ENCODE data around the gene OCSTAMP.

OCSTAMP gene

DNA sequence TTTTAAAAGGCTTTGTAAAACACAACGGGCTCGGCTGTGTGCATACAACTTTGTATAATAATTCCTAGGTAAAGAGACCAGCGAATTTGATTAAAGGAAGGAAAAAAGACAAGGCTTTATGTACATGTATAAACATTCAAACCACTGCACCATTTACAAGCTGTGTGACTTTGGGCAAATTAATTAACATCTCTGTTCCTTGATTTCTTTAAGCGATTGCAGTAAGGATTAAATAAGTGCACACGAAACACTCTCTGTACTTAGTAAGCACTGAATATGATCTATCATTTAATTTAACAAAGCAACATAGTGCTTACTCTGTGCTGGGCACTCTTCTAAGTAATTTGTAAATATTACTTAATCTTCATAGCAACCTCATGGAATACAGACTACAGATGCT is 19.5 kb upstream of the OCSTAMP start:
- H3K9me3 ChIP-seq (replicated peaks in 1 of 2; ENCODE audit: control insufficient read depth in 2 of 2, insufficient read depth in 1 of 2, low read depth in 1 of 2, low read length in 2 of 2) = no peaks in the 10 kb centered on the region
- no peak overlapping the region for H2BK120ac ChIP-seq (ENCODE audit: low read depth, low read length)
- H2BK15ac ChIP-seq (ENCODE audit: low read length) = no peak overlapping the region
- peaks cover 0 to 1% (median 0%) of the 10 kb centered on the region in 3 experiments for H3K27me3 ChIP-seq (ENCODE audit: control insufficient read depth in 3 of 3, insufficient read depth in 3 of 3, low read depth in 1 of 3, low read length in 3 of 3)
- no peak overlapping the region for H3K4ac ChIP-seq (ENCODE audit: low read length)
- no peak overlapping the region for H2BK12ac ChIP-seq (ENCODE audit: low read length)
- H4K91ac ChIP-seq (ENCODE audit: low read depth, low read length, poor library complexity) = no peak overlapping the region
- no peak for DNase-seq (ENCODE audit: low spot score)
- H3K14ac ChIP-seq (ENCODE audit: low read length) = no peak overlapping the region
- H2AFZ ChIP-seq (ENCODE audit: low read length) = no peak overlapping the region
- H3K27ac ChIP-seq (replicated peaks; ENCODE audit: low read length) = no peak overlapping the region
- no CpG with 5 or more reads among the region's 5 CpGs for WGBS, 2 donors (ENCODE audit: extremely low coverage in 2 of 2, insufficient read length in 2 of 2, insufficient replicate concordance in 1 of 2)
- no peak overlapping the region for H4K8ac ChIP-seq (ENCODE audit: low read depth, low read length)
- H3K23ac ChIP-seq (ENCODE audit: low read depth, low read length, poor library complexity) = no peak overlapping the region
- H3K79me1 ChIP-seq (ENCODE audit: low read depth, low read length) = no peaks in the 10 kb centered on the region
- no peak overlapping the region for H2BK5ac ChIP-seq (ENCODE audit: low read length)
- H3K18ac ChIP-seq (ENCODE audit: low read length) = no peak overlapping the region
- H3K4me1 ChIP-seq (ENCODE audit: control insufficient read depth in 2 of 2, insufficient read depth in 1 of 2, low read depth in 1 of 2, low read length in 2 of 2) = peaks cover 0 to 3% of the 10 kb centered on the region in 2 donors
- no peak overlapping the region for H2AK5ac ChIP-seq (ENCODE audit: low read depth, low read length)
- H3K4me3 ChIP-seq (ENCODE audit: low read length in 2 of 2) = no peak overlapping the region
- no peak overlapping the region for H3K4me2 ChIP-seq (ENCODE audit: insufficient read depth, low read length, poor library complexity, severe bottlenecking)
- no peak overlapping the region for H3K9ac ChIP-seq (ENCODE audit: low read depth, low read length, poor library complexity)
- H3K36me3 ChIP-seq (replicated peaks in 1 of 2; ENCODE audit: control insufficient read depth in 2 of 2, insufficient read depth in 2 of 2, low read length in 2 of 2) = no peaks in the 10 kb centered on the region

DNA sequence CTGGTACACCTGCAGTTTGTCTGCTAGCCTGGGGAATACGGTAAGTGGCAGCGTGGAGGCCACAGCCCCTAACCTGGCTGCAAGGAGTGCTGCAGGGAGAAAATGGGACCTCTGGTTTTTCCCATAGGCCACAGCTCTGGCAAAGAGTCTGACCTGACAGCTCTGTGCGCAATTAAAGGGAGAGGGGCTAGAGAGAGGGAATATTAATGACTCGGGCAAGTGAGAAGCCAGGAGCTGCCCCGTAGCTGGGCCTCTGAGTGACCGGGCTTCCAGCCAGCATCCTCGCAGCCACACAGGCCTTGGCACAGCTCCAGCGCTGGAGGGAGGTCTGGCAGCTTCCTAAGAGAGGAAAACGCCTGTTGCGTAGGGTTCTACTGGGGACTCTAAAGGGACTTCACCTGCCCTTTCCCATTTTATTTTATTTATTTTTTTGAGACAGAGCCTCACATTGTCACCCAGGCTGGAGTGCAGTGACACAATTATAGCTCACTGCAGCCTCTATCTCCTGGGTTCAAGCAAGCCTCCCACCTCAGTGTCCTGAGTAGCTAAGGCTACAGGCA is 18.2 kb upstream of the OCSTAMP start:
- H3K79me1 ChIP-seq (ENCODE audit: low read depth, low read length) = no peaks in the 10 kb centered on the region
- H3K18ac ChIP-seq (ENCODE audit: low read length) = no peak overlapping the region
- no peak overlapping the region for H3K4ac ChIP-seq (ENCODE audit: low read length)
- H3K9me3 ChIP-seq (replicated peaks in 1 of 2; ENCODE audit: control insufficient read depth in 2 of 2, insufficient read depth in 1 of 2, low read depth in 1 of 2, low read length in 2 of 2) = no peaks in the 10 kb centered on the region
- H3K14ac ChIP-seq (ENCODE audit: low read length) = no peak overlapping the region
- H2AK5ac ChIP-seq (ENCODE audit: low read depth, low read length) = no peak overlapping the region
- H3K27ac ChIP-seq (replicated peaks; ENCODE audit: low read length) = no peak overlapping the region
- peaks cover 0 to 7% of the 10 kb centered on the region in 2 donors for H3K4me1 ChIP-seq (ENCODE audit: control insufficient read depth in 2 of 2, insufficient read depth in 1 of 2, low read depth in 1 of 2, low read length in 2 of 2)
- no peak overlapping the region for H3K4me2 ChIP-seq (ENCODE audit: insufficient read depth, low read length, poor library complexity, severe bottlenecking)
- no peak overlapping the region for H2BK5ac ChIP-seq (ENCODE audit: low read length)
- no peaks in the 10 kb centered on the region for H3K36me3 ChIP-seq (replicated peaks in 1 of 2; ENCODE audit: control insufficient read depth in 2 of 2, insufficient read depth in 2 of 2, low read length in 2 of 2)
- no peak for DNase-seq (ENCODE audit: low spot score)
- no peak overlapping the region for H2BK15ac ChIP-seq (ENCODE audit: low read length)
- WGBS, 2 donors (ENCODE audit: extremely low coverage in 2 of 2, insufficient read length in 2 of 2, insufficient replicate concordance in 1 of 2) = no CpG with 5 or more reads among the region's 10 CpGs
- H3K9ac ChIP-seq (ENCODE audit: low read depth, low read length, poor library complexity) = no peak overlapping the region
- H2AFZ ChIP-seq (ENCODE audit: low read length) = peak overlapping the region; percentile 73
- H4K8ac ChIP-seq (ENCODE audit: low read depth, low read length) = no peak overlapping the region
- no peak overlapping the region for H3K4me3 ChIP-seq (ENCODE audit: low read length in 2 of 2)
- H3K23ac ChIP-seq (ENCODE audit: low read depth, low read length, poor library complexity) = no peak overlapping the region
- no peak overlapping the region for H4K91ac ChIP-seq (ENCODE audit: low read depth, low read length, poor library complexity)
- no peak overlapping the region for H2BK12ac ChIP-seq (ENCODE audit: low read length)
- peaks cover 0 to 1% (median 0%) of the 10 kb centered on the region in 3 experiments for H3K27me3 ChIP-seq (ENCODE audit: control insufficient read depth in 3 of 3, insufficient read depth in 3 of 3, low read depth in 1 of 3, low read length in 3 of 3)
- no peak overlapping the region for H2BK120ac ChIP-seq (ENCODE audit: low read depth, low read length)

DNA sequence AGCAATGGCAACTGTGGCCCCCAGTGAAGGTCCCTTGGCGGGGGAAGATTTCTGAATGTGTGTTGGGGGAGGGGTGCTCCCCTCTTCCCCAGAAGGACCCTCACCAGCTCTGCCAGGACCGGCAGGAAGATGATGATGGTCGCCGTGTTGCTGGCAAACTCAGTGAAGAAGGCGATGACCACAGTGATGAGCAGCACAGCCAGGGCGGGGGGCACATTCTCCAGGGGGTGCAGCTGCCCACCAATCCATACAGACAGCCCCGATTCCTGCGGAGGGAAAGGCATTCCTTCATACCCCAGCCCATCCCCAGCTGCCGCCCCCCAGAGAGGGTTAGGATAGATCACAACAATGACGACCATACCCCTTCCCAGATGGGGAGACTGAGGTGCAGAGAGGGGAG is 15.7 kb upstream of the OCSTAMP start:
- Histone ChIP-seq H3K9ac (ENCODE audit: low read depth, low read length, poor library complexity) (peak overlapping the region; percentile 46), H3K79me1 (ENCODE audit: low read depth, low read length) (no peaks in the 10 kb centered on the region), H4K91ac (ENCODE audit: low read depth, low read length, poor library complexity) (peak overlapping the region; percentile 62), H3K4ac (ENCODE audit: low read length) (no peak overlapping the region), H3K36me3 (replicated peaks in 1 of 2; ENCODE audit: control insufficient read depth in 2 of 2, insufficient read depth in 2 of 2, low read length in 2 of 2) (no peaks in the 10 kb centered on the region), H3K27me3 (ENCODE audit: control insufficient read depth in 3 of 3, insufficient read depth in 3 of 3, low read depth in 1 of 3, low read length in 3 of 3) (peaks cover 0 to 1% (median 0%) of the 10 kb centered on the region in 3 experiments), H3K4me2 (ENCODE audit: insufficient read depth, low read length, poor library complexity, severe bottlenecking) (no peak overlapping the region), H3K4me3 (ENCODE audit: low read length in 2 of 2) (no peak overlapping the region), H2BK120ac (ENCODE audit: low read depth, low read length) (no peak overlapping the region), H3K4me1 (ENCODE audit: control insufficient read depth in 2 of 2, insufficient read depth in 1 of 2, low read depth in 1 of 2, low read length in 2 of 2) (peaks cover 13 to 19% of the 10 kb centered on the region in 2 donors), H3K23ac (ENCODE audit: low read depth, low read length, poor library complexity) (peak overlapping the region; percentile 48), H2BK15ac (ENCODE audit: low read length) (peak overlapping the region; percentile 89), H3K18ac (ENCODE audit: low read length) (peak overlapping the region; percentile 42), H2BK12ac (ENCODE audit: low read length) (no peak overlapping the region), H2AFZ (ENCODE audit: low read length) (no peak overlapping the region), H3K9me3 (replicated peaks in 1 of 2; ENCODE audit: control insufficient read depth in 2 of 2, insufficient read depth in 1 of 2, low read depth in 1 of 2, low read length in 2 of 2) (no peaks in the 10 kb centered on the region), H2AK5ac (ENCODE audit: low read depth, low read length) (no peak overlapping the region), H2BK5ac (ENCODE audit: low read length) (no peak overlapping the region), H3K14ac (ENCODE audit: low read length) (no peak overlapping the region), H4K8ac (ENCODE audit: low read depth, low read length) (no peak overlapping the region), H3K27ac (replicated peaks; ENCODE audit: low read length) (no peak overlapping the region)
- no peak for DNase-seq (ENCODE audit: low spot score)
- WGBS, 2 donors (ENCODE audit: extremely low coverage in 2 of 2, insufficient read length in 2 of 2, insufficient replicate concordance in 1 of 2) = no CpG with 5 or more reads among the region's 10 CpGs

DNA sequence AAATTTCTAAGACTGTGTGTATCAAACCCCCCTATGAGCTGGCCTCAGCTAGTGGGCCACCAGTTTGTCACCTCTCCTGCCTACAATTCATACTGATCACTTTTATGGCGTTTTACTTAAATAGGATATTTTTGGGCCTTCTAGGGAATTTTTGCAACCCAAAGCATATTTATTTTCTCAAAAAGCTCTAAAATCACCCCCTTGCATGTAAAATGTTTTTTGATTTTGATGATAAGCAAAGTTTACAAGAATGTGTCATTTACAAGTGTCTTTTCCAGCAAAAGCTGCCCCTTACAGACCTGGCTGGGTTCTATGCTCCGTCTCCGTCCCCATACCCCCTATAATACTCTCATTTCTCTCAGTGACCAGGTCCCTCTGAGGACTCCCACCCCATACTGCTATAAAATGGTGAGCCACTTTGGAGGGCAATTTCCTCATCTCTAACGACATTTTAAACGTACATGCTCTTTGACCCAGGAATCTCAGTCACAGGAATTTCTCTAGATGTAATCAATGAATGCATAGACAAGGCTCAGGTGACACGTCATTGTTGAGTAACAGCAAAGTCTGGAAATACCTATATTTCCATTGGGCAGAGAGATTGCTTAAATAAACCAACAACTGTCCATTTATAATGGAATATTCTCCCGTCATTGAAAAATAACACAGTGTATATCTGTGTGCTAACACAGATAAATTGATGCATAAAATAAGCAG is 13.9 kb upstream of the OCSTAMP start:
- H2BK5ac ChIP-seq (ENCODE audit: low read length) = no peak overlapping the region
- no peaks in the 10 kb centered on the region for H3K9me3 ChIP-seq (replicated peaks in 1 of 2; ENCODE audit: control insufficient read depth in 2 of 2, insufficient read depth in 1 of 2, low read depth in 1 of 2, low read length in 2 of 2)
- no peak overlapping the region for H2BK12ac ChIP-seq (ENCODE audit: low read length)
- peaks cover 0 to 1% (median 0%) of the 10 kb centered on the region in 3 experiments for H3K27me3 ChIP-seq (ENCODE audit: control insufficient read depth in 3 of 3, insufficient read depth in 3 of 3, low read depth in 1 of 3, low read length in 3 of 3)
- H4K8ac ChIP-seq (ENCODE audit: low read depth, low read length) = no peak overlapping the region
- no peak overlapping the region for H3K23ac ChIP-seq (ENCODE audit: low read depth, low read length, poor library complexity)
- H3K36me3 ChIP-seq (replicated peaks in 1 of 2; ENCODE audit: control insufficient read depth in 2 of 2, insufficient read depth in 2 of 2, low read length in 2 of 2) = no peaks in the 10 kb centered on the region
- H3K18ac ChIP-seq (ENCODE audit: low read length) = no peak overlapping the region
- no peak overlapping the region for H3K27ac ChIP-seq (replicated peaks; ENCODE audit: low read length)
- H3K9ac ChIP-seq (ENCODE audit: low read depth, low read length, poor library complexity) = no peak overlapping the region
- no peak overlapping the region for H3K4ac ChIP-seq (ENCODE audit: low read length)
- H2AK5ac ChIP-seq (ENCODE audit: low read depth, low read length) = no peak overlapping the region
- no peak overlapping the region for H3K4me3 ChIP-seq (ENCODE audit: low read length in 2 of 2)
- no CpG with 5 or more reads among the region's 7 CpGs for WGBS, 2 donors (ENCODE audit: extremely low coverage in 2 of 2, insufficient read length in 2 of 2, insufficient replicate concordance in 1 of 2)
- no peak overlapping the region for H3K4me2 ChIP-seq (ENCODE audit: insufficient read depth, low read length, poor library complexity, severe bottlenecking)
- no peak overlapping the region for H4K91ac ChIP-seq (ENCODE audit: low read depth, low read length, poor library complexity)
- H2BK120ac ChIP-seq (ENCODE audit: low read depth, low read length) = no peak overlapping the region
- peaks cover 13 to 19% of the 10 kb centered on the region in 2 donors for H3K4me1 ChIP-seq (ENCODE audit: control insufficient read depth in 2 of 2, insufficient read depth in 1 of 2, low read depth in 1 of 2, low read length in 2 of 2)
- H3K14ac ChIP-seq (ENCODE audit: low read length) = no peak overlapping the region
- H2AFZ ChIP-seq (ENCODE audit: low read length) = no peak overlapping the region
- no peak overlapping the region for H2BK15ac ChIP-seq (ENCODE audit: low read length)
- no peak for DNase-seq (ENCODE audit: low spot score)
- H3K79me1 ChIP-seq (ENCODE audit: low read depth, low read length) = no peaks in the 10 kb centered on the region

Data from neuronal stem cell (in vitro differentiated cells).